Common myeloid progenitor, CD34-positive (primary cell): Measurements from ENCODE around the gene DTD1.

Experiments
- CTCF ChIA-PET: fragments of 350-600 bp; sonication (Branson Sonifier 250); formaldehyde crosslinking; loops from one replicate; lab custom pipeline; 2021; ENCODE audit warnings: antibody characterized with exemption; lab: Charles Lee
- POLR2A ChIA-PET: fragments of 350-600 bp; sonication (Branson Sonifier 250); formaldehyde crosslinking; loops from one replicate; lab custom pipeline; 2021; ENCODE audit warnings: antibody characterized with exemption; lab: Charles Lee
- DNase-seq, 3 donors: peaks; one replicate each; pipeline versions ENCODE4 v3.0.0 to v3.0.0-alpha.2; 2013
- H3K27ac ChIP-seq, 2 experiments: 1 replicate in 1 of 2; 2 replicates in 1 of 2; pipeline ENCODE4 v1.7.0; 2013; ENCODE audit warnings: inconsistent platforms in 2 of 2, low read length in 2 of 2, mild to moderate bottlenecking in 2 of 2, low read depth in 1 of 2, moderate library complexity in 1 of 2; ENCODE audit not compliant: severe bottlenecking in 2 of 2, insufficient read depth in 1 of 2, poor library complexity in 1 of 2
- H3K27me3 ChIP-seq, 5 experiments: replicated peaks in 2 of 5; 1 replicate in 3 of 5; 2 replicates in 2 of 5; pipeline versions ENCODE4 v1.6.1 to v1.7.0; 2013; ENCODE audit warnings: low read length in 4 of 5, mild to moderate bottlenecking in 2 of 5, moderate library complexity in 2 of 5, inconsistent platforms in 1 of 5; ENCODE audit not compliant: insufficient read depth in 5 of 5, control insufficient read depth in 4 of 5
- H3K36me3 ChIP-seq, 4 experiments: 1 replicate in 2 of 4; 2 replicates in 2 of 4; pipeline versions ENCODE4 v1.6.1 to v1.7.0; 2013; ENCODE audit warnings: low read length in 3 of 4, control low read depth in 1 of 4, mild to moderate bottlenecking in 1 of 4; ENCODE audit not compliant: control insufficient read depth in 4 of 4, insufficient read depth in 4 of 4
- H3K4me1 ChIP-seq, 4 experiments: 1 replicate in 3 of 4; 2 replicates in 1 of 4; pipeline versions ENCODE4 v1.6.1 to v1.7.1; 2013; ENCODE audit warnings: low read length in 3 of 4, mild to moderate bottlenecking in 3 of 4, control low read depth in 1 of 4, inconsistent platforms in 1 of 4, moderate library complexity in 1 of 4; ENCODE audit not compliant: control insufficient read depth in 4 of 4, insufficient read depth in 4 of 4; ENCODE audit errors: control extremely low read depth in 1 of 4
- H3K4me3 ChIP-seq, 7 experiments: 1 replicate in 4 of 7; 2 replicates in 3 of 7; pipeline versions ENCODE4 v1.5.1 to v1.7.0; 2013; ENCODE audit warnings: mild to moderate bottlenecking in 7 of 7, low read length in 6 of 7, moderate library complexity in 6 of 7, inconsistent platforms in 2 of 7, low read depth in 2 of 7, control low read depth in 1 of 7; ENCODE audit not compliant: insufficient read depth in 4 of 7, control insufficient read depth in 1 of 7; ENCODE audit errors: extremely low read depth in 1 of 7
- H3K9me3 ChIP-seq, 5 experiments: 1 replicate in 4 of 5; 2 replicates in 1 of 5; pipeline versions ENCODE4 v1.6.1 to v1.7.1; 2013; ENCODE audit warnings: low read length in 4 of 5, mild to moderate bottlenecking in 2 of 5, inconsistent platforms in 1 of 5, low read depth in 1 of 5, moderate library complexity in 1 of 5; ENCODE audit not compliant: control insufficient read depth in 4 of 5, insufficient read depth in 2 of 5; ENCODE audit errors: control extremely low read depth in 1 of 5
- WGBS: methylation state at CpG from one replicate; pipeline ENCODE4 v1.1.5; 2013; ENCODE audit not compliant: insufficient coverage; 5-methylcytosine and 5-hydroxymethylcytosine counted together

Gene DTD1

DNA sequence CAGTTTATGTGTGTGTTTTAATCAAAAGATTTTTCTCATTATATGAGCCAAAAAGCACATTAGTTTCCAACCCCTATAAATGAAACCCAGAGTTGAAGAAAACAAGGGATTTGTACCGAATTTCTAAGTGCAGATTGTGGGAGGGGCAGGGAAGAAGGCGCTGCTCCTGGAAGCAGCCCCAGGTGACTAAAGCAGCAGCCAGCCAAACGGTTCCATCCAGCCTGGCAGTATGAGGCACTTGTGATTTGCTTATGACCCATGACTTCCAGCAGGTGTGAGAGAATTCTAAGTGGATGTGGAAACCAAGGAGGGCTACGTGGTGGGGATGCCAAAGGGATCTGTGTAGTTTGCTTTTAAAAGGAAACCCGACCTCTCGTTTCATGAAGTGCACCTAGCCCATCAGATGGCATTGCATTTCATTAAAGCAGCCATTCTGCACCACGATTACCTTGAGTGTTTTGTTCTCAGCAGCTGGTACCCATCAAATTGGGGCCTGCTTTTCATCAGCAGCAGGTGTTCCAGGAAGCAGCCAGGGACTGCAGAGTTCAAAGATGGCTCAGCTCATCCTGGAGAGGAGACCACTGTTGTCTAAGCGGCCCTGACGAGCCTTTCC, 79.1 kb downstream of the DTD1 start:
- ChIA-PET POLR2A (no interaction called here), CTCF (no interaction called here)
- 98% methylated on average over 9 of the region's 9 CpGs for WGBS

DNA sequence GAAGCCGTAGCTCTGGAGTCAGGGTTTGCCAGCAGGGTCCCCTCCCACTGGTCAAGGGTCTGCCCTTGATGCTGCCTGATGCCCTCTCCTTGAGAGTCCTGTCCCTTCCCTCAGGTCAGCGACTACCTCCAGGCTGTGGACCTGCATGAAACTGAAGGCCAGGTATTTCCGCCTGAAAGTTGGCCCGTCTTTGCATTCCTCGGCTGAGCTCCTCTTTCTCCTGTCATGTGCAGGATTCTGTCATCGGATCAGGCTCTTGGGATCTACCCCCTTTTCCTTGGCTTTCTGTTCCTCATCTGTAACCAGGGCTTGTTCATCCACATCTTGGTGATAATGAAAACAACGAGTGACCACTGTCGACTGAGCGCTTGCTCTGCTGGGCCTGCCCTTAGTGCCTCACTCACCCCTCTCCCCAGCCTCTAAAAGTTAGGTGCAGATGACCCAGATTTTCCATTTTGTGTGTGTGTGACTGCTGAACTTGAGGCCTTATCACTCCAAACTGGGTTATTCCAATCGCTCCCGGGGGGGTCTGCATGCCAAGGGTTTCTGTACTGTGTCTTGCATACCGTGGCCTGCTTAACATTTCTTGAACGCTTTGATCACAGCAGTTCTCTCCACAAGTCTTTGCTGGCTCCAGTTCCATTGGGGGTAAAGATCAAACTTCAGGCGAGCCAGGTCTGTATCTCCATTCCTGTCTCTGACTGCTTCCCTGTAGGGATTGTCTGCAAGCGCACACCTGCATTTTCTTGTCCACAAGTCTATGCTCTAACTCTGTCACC, 81.6 kb downstream of the DTD1 start:
- no peaks in the 10 kb centered on the region for H3K27me3 ChIP-seq
- ChIA-PET CTCF (interaction anchor here (1.2 to 1.6 kb wide), 2 partner anchors 9 to 14 kb away, joined by 3 to 5 read pairs; no protein-coding TSS in a partner anchor), POLR2A (no interaction called here)
- peaks cover 0 to 3% (median 0%) of the 10 kb centered on the region in 4 experiments for H3K36me3 ChIP-seq
- WGBS: 96% methylated on average over 15 of the region's 15 CpGs
- no peak overlapping the region for H3K27ac ChIP-seq
- H3K9me3 ChIP-seq: no peaks in the 10 kb centered on the region
- DNase-seq: no peak
- no peak overlapping the region for H3K4me3 ChIP-seq
- peaks cover 0 to 8% (median 5%) of the 10 kb centered on the region in 4 experiments for H3K4me1 ChIP-seq

More for the DNA sequence above, 79.1 kb downstream of the DTD1 start:
- H3K4me3 ChIP-seq: no peak overlapping the region
- DNase-seq: no peak
- peaks cover 0 to 3% (median 0%) of the 10 kb centered on the region in 4 experiments for H3K36me3 ChIP-seq
- no peak overlapping the region for H3K27ac ChIP-seq
- no peaks in the 10 kb centered on the region for H3K9me3 ChIP-seq
- H3K27me3 ChIP-seq: no peaks in the 10 kb centered on the region
- peaks cover 0 to 7% (median 4%) of the 10 kb centered on the region in 4 experiments for H3K4me1 ChIP-seq

DNA sequence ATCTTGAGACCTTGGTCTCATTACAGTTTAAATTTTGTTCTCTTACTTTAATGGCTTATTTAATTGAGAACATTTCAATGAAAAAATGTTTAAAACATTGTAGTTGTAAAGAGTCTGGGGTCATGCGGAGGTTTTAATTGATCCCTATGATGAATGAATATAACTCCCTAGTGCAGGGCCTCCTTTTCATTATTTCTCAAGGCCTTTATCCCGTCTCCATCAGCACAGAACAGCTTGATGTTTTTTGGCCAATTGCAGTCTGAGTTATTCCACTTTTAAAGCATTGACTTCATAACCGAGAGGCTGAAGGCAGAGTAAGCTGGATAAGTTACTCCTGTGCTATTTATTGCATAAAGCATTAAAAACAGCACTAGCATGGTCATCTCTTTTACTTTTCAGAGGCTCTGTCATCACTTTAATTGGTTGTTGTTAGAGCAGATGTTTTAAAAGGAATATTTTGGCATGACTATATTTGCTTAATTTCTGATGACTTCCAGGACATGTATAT, 83.4 kb downstream of the DTD1 start:
- Histone ChIP-seq H3K4me1 (peaks cover 0 to 8% (median 5%) of the 10 kb centered on the region in 4 experiments), H3K27me3 (no peaks in the 10 kb centered on the region), H3K9me3 (no peaks in the 10 kb centered on the region), H3K27ac (no peak overlapping the region), H3K4me3 (no peak overlapping the region), H3K36me3 (peaks cover 0 to 3% (median 0%) of the 10 kb centered on the region in 4 experiments)
- no peak for DNase-seq
- ChIA-PET POLR2A (no interaction called here), CTCF (interaction anchor here (0.8 kb wide), 2 partner anchors 32 to 37 kb away, joined by 3 read pairs; no protein-coding TSS in a partner anchor)
- WGBS: 100% methylated on average over 2 of the region's 3 CpGs

DNA sequence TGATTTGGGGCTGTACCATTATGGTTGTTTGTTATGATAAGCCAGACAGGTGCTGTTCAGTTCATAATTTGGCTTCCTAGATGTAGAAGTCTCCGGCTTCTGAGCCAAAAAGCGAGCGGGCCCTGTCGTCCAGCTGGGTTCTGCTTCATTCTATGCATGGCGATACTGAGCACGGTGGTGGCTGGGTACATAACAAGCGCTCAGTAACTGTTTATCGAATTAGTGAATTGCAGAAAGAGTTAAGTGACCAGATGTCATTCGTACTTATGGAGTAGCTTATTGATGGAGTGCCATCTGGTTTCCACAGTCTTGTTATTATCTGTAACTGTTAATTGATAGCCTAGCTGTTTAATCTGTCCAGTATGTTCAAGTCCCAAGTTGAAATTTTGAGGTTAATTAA, 85.0 kb downstream of the DTD1 start:
- peaks cover 0 to 8% (median 5%) of the 10 kb centered on the region in 4 experiments for H3K4me1 ChIP-seq
- WGBS: 100% methylated on average over 8 of the region's 9 CpGs
- no peak for DNase-seq
- H3K9me3 ChIP-seq: no peaks in the 10 kb centered on the region
- H3K36me3 ChIP-seq: no peaks in the 10 kb centered on the region
- no peak overlapping the region for H3K27ac ChIP-seq
- ChIA-PET POLR2A (no interaction called here), CTCF (interaction anchor here (0.9 kb wide), 1 partner anchor 15 kb away, joined by 3 read pairs; no protein-coding TSS in a partner anchor)
- no peaks in the 10 kb centered on the region for H3K27me3 ChIP-seq
- H3K4me3 ChIP-seq: no peak overlapping the region

DNA sequence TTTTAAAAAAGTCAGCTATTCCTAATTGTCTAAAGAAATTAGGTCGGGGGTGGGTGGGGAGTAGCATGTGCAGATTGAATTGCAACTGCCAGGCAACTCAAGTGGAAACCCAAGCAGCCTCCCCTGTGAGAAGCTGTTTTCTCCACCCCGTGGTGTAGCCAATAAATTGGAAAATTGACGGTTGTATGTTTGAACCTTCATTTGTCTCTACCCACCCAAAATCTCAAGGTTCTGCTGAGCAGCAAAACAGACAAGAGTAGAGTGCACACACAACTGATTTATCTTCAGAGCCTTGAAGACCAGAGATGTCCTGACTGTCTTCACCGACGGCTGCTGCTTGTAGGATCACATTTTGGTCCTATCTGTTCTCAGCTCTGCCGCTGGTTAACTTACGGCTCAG, 88.5 kb downstream of the DTD1 start:
- no peaks in the 10 kb centered on the region for H3K27me3 ChIP-seq
- no peak overlapping the region for H3K27ac ChIP-seq
- WGBS: over 99% methylated on average over 6 of the region's 7 CpGs
- no peaks in the 10 kb centered on the region for H3K36me3 ChIP-seq
- CTCF ChIA-PET: no interaction called here
- H3K9me3 ChIP-seq: no peaks in the 10 kb centered on the region
- peaks cover 0 to 17% (median 10%) of the 10 kb centered on the region in 4 experiments for H3K4me1 ChIP-seq
- H3K4me3 ChIP-seq: no peak overlapping the region
- POLR2A ChIA-PET: no interaction called here
- no peak for DNase-seq

DNA sequence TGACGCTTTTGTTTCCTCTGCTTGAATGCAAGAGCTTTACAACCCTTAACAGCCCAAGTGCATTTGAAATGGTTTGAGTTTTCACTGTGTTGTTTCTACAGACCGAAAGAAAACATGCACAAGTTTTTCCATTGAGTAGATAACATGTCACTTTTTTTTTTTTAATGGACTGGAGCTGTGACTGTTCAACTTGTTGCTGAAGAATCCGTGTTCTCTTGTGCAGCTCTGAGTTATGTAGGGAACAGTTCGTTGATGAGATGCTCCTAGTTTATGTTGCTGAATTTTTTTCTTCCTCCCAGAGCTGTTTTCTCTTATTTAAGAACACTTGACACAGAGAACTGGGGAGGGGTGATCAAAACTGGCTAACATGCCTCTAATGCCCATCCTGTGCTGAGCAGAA, 89.3 kb downstream of the DTD1 start:
- Histone ChIP-seq H3K9me3 (no peaks in the 10 kb centered on the region), H3K36me3 (no peaks in the 10 kb centered on the region), H3K4me3 (no peak overlapping the region), H3K27me3 (no peaks in the 10 kb centered on the region), H3K4me1 (peaks cover 0 to 11% (median 6%) of the 10 kb centered on the region in 4 experiments), H3K27ac (no peak overlapping the region)
- 94% methylated on average over 3 of the region's 4 CpGs for WGBS
- CTCF ChIA-PET: no interaction called here
- POLR2A ChIA-PET: no interaction called here
- no peak for DNase-seq
